Hematopoietic multipotent progenitor cell treated with erythropoietin and hydrocortisone succinate and interleukin-3 and kit ligand, for 4 days (in vitro differentiated cells): ENCODE measurements around the gene KRTAP5-5.
"Not testable (repeated sequence)": the region's sequence is repeated elsewhere in the genome, so short reads cannot be mapped to it uniquely, and the experiment has no call there.

Experiments used
- DNase-seq: peaks from one replicate; pipeline ENCODE4 v3.0.0-alpha.2; 2015

Gene KRTAP5-5

GRCh38 chr11:1643146-1643690 lies 13.6 kb downstream of the KRTAP5-5 start:
- no peak for DNase-seq

DNA sequence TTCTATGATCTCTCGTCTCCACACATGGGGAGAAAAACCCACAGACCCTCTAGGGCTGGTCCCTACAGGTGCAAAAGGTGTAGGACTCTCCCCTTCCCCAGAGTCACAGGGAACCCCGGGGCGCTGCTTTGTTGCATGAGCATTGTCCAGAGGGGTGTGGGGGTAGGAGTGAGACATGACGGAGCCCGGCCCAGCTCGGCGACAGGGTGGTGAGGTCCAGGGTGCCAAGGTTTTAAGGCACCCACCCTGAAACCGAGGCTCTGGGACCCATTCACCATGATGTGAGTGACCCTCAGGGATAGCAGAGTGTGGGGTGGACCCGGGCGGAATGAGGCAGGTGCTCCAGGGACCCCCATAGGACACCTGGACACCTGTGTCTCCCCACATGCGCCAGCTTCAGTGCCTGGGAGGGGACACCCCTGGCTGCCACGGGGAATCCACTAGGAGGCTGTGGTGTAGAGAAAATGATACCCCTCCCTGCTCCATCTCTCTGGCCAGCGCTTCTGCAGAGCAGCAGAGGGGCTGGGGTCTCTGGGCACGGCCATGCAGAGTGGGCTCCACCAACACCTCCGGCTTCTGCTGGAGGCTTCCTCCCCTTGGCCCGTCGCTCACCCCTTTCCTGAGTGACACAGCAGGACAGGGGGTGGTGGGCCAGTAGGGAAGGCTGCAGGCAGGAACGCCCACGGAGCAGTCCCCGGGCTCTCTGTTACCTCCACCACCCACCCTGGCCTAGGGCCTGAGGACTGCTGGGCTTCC lies 15.2 kb downstream of the KRTAP5-5 start:
- no peak for DNase-seq

DNA sequence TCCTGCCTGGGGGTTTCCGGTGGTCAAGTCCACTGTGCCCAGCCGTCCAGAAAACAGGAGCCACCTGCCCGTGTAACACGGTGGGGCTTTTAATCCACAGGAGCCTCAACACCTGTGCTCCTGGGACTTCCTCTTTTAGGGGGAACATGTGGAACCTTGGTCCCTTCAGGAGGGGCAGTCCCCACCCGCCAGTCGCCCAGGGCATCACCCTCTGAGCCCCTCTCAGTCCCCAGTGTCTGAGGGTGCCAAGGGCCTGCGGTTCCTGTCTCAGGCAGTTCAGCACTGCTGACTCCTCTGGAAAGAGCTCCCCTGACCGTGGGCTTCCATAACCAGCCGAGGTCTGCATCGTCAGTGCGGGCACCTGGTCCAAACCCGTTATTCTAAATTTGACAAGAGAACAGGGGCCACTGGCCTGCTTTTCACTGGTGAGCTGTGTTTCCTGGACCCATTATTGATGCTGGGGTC lies 15.8 kb downstream of the KRTAP5-5 start:
- DNase-seq, result no peak

- not testable (repeated sequence) for DNase-seq
Measured at GRCh38 chr11:1646540-1646939, 17.0 kb downstream of the KRTAP5-5 start.

DNA sequence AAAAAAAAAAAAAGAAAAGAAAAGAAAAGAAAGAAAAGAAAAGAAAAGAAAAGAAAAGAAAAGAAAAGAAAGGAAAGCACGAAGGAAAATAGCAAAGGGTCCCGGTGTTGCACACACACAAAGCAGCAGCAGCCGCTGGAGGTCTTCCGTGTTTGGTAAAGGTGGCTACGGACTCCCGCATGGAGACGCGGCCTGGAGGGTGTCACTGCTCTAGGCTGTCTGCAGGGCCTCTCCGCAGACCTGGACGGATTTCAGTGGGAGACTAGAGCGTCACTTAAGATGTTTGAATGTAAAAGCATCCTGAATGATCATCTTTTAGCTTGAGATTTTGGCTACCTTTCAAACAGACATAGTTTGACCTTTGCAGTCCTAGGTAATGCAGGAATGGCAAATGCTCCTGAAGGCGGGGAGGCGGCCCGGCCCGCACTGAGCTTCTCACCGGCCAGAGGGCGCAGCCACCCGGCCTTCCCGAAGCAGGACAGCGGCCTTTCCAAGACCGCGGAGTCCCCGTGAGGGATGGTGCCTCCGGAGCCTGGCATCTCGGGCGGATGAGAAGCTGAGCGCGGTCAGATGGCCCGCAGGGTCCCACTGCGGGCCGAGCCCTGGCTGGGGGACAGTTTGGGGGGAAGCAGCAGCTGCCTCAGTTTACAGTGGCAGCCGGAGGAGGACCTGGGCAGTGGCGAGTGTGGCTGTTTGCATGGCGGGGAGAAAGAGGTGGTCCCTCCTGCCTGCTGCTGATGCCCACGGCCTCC lies 18.5 kb downstream of the KRTAP5-5 start:
- no peak for DNase-seq

- DNase-seq, result no peak
Measured at GRCh38 chr11:1648653-1649420, 19.3 kb downstream of the KRTAP5-5 start.

DNA sequence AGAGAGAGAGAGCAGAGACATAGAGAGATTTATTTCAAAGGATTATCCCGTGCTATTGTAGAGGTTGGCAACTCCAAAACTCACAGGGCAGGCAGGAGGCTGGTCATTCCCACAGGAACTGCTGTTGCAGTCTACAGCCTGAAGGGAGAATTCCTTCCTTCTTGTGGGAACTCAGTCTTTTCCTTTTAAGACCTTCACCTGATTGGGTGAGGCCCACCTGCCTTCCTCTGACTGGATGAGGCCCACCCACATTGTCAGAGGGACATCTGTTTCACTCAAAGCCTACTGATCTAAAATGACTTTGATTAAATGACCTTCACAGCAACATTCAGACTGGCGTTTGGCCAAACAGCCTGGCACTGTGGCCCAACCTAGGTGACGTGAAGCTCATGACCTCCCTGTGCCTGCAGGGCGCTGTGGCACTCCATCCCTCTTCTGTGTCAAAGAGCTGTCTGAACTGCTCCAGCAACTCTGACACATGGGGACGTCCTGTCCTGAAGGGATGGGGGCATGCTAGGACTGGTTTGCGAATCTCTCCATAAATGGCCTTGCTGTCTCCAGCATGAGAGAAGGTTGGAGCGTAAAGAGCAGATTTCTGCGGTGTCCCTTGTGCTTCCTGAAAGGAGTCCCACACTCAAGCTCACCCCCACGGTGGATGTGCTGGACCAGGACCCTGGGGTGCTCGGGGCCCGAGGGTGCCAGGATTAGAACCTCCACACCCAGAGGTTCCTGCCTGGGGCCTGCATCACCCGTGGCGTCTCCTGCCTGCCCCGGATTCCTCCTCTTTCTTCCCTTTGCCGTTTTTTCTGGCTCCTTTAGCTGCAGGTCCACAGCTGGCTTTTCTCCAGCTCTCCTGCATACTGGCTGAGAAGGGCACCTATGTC lies 20.7 kb downstream of the KRTAP5-5 start:
- no peak for DNase-seq

DNA sequence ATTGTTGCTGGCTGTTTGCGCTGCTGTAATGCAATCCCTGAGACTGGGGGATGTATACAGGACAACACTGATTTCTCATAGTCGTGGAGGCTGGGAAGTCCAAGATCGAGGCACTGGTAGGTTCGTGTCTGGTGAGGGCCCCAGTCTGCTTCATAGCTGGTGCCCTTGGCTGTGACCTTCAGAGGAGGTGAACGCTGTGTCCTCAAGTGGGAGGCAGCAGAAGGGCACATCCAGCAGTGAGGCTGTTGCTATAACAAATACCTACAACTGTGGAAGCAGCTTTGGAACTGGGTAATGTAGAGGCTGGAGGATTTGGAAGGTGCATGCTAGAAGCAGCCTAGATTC lies 21.3 kb downstream of the KRTAP5-5 start:
- no peak for DNase-seq

- DNase-seq, result no peak
Measured at GRCh38 chr11:1651411-1651980, 21.9 kb downstream of the KRTAP5-5 start.

- no peak for DNase-seq
Measured at GRCh38 chr11:1652026-1652425, 22.5 kb downstream of the KRTAP5-5 start.

GRCh38 chr11:1652442-1652770 lies 22.8 kb downstream of the KRTAP5-5 start:
- no peak for DNase-seq

DNA sequence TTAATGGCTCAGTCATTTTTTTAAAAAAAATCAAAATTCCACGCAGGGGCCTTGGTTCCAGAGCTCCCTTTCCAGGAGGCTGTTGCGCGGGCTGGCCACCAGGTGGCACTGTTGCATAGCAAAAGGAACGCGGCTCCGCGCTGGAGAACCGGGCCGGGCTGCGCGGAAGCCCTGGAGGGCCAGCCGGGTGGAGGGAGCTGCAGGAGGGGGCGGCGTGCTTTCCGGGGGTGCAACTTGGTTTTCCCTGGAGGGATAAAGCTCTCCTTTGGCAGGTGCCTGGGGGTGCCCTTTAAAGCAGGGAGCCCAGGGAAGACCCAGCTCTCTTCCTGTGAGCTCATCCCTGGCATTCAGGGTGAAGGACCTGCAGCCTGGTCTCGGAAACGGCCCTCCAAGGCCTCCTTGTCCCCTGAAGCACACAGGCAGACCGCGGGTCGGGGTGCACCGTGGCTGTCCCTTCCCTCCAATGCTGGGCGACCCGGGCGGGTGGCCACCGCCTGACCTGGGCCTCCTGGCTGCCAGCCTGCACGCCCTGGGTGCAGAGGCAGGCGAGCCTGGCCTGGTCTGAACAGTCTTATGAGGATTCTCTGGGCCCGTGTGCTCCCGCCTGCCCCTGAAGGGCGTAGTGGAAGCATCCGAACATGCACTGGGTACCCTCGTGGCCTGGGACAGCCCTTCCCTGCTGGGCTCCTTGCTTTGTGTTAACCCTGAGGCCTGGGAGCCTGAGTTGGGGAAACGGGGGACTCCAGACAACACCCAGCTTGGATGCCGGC lies 23.4 kb downstream of the KRTAP5-5 start:
- DNase-seq, result peak; percentile 77

DNA sequence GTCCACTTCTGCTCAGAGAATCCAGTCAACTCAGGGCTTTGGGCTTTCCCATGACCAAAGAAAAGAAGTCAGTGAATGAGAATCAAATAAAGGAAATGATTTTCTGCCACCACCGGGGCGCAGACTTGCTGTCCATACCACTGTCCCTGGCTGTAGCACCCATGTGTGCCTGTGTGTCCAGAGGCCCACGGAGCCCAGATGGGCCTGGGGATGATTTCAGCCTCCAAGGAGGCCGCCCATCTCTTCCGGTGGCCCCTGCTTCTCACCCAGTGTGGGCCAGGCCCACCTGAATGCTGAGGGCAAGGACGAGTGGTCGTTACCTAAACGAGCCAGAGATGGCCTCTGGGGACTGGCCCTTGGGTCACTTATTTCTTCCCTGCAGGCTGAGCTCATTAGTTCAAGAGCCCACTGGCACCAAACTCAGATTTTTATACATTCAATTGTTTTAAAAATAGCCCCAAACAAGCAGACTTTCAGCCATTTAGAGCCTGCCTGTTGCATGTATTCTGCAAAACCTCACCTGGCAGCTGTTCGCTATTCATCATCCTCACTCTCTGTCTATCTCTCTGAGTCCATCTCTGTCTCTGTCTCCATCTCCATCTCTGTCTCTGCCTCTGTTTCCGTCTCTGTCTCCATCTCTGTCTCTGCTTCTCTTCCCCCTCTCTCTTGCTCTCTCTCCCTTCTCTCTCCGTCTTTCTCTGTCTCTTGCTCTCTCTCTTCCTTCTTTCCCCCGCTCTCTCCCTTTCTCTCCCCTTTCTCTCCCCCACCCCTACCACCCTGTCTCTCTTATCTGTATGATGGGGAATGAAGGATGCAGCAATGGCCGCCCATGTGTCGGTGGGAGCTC lies 24.2 kb downstream of the KRTAP5-5 start:
- no peak for DNase-seq

- peak; percentile 88 for DNase-seq
Measured at GRCh38 chr11:1654388-1655167, 25.0 kb downstream of the KRTAP5-5 start.

- no peak for DNase-seq
Measured at GRCh38 chr11:1655168-1656060, 25.8 kb downstream of the KRTAP5-5 start.

DNA sequence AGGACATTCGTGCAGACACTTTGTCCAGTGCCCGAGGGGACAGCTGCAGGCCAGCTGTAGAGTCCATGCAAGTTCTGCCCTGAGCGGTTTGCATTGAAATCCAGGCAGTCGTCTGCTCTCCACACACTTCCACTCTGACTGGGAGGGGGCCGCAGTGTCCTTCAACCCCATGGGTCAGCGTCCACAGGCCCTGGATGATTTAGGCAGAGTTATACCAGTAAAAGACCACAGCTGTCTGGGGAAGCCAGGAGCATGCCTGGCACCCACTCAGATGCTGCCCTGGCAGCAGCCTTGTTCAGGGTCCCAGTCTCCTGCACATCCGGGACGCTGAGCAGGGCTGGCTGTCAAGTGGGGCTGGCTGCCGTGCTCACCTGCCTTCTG lies 26.5 kb downstream of the KRTAP5-5 start:
- DNase-seq, result no peak

DNA sequence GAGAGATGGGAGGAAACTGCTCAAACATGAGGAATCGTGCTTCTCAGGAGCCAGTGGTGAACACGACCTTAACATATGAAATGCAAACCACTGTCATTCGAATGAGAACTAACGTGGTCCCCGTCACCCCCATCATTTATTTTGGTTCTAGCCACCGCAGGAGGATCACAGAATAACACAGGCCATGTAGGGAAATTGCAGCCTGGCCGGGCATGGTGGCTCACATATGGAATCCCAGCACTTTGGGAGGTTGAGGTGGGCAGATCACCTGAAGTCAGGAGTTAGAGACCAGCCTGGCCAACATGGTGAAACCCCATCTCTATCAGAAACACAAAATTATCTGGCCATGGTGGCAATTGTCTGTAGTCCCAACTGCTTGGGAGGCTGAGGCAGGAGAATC lies 27.1 kb downstream of the KRTAP5-5 start:
- DNase-seq, result no peak

- peak; percentile 53 for DNase-seq
Measured at GRCh38 chr11:1659506-1659905, 29.9 kb downstream of the KRTAP5-5 start.
